Neural progenitor cell (in vitro differentiated cells): ENCODE data around the gene LRBA. TPM values are rescaled to one million over a fixed set of nuclear protein-coding genes. Genes with fewer than 3 reads are reported as not detected.

Experiments
- DNase-seq: peaks from one replicate; pipeline ENCODE4 v3.0.0-alpha.2; 2016; ENCODE audit warnings: low spot score
- H2AFZ ChIP-seq: fragments of 200-600 bp; sonication (generic); replicated peaks from 2 replicates; pipeline ENCODE4 v1.6.1; 2016; ENCODE audit warnings: antibody characterized with exemption
- H3F3A ChIP-seq: fragments of 200-600 bp; sonication (generic); 2 replicates; pipeline ENCODE4 v1.6.1; 2016; ENCODE audit warnings: antibody characterized with exemption, low read depth
- H3K27ac ChIP-seq: fragments of 200-600 bp; sonication (generic); 2 replicates; pipeline ENCODE4 v1.5.1; 2016; ENCODE audit warnings: mild to moderate bottlenecking
- H3K27me3 ChIP-seq: fragments of 200-600 bp; sonication (generic); 2 replicates; pipeline ENCODE4 v1.6.1; 2016; ENCODE audit warnings: mild to moderate bottlenecking, moderate library complexity
- H3K36me3 ChIP-seq: fragments of 200-600 bp; sonication (generic); 2 replicates; pipeline ENCODE4 v1.5.1; 2016
- H3K4me1 ChIP-seq: fragments of 200-600 bp; sonication (generic); 2 replicates; pipeline ENCODE4 v1.6.1; 2016; ENCODE audit warnings: mixed run types
- H3K4me2 ChIP-seq: fragments of 200-600 bp; sonication (generic); 2 replicates; pipeline ENCODE4 v1.6.1; 2016
- H3K4me3 ChIP-seq: fragments of 200-600 bp; sonication (generic); 2 replicates; pipeline ENCODE4 v1.5.1; 2016
- H3K79me2 ChIP-seq: fragments of 200-600 bp; sonication (generic); 2 replicates; pipeline ENCODE4 v1.6.1; 2016; ENCODE audit warnings: low read depth
- H3K9ac ChIP-seq: fragments of 200-600 bp; sonication (generic); 2 replicates; pipeline ENCODE4 v1.6.1; 2016
- H3K9me3 ChIP-seq: fragments of 200-600 bp; sonication (generic); 2 replicates; pipeline ENCODE4 v1.5.1; 2016; ENCODE audit warnings: low read depth
- H4K20me1 ChIP-seq: fragments of 200-600 bp; sonication (generic); 2 replicates; pipeline ENCODE4 v1.6.1; 2016; ENCODE audit warnings: low read depth
- H3K27ac Mint-ChIP-seq: 3 replicates; pipeline ENCODE4 v1.8.0; 2021; ENCODE audit warnings: mixed read lengths
- H3K27me3 Mint-ChIP-seq: 2 replicates; pipeline ENCODE4 v1.8.0; 2022; ENCODE audit warnings: low read depth, mild to moderate bottlenecking, inconsistent platforms, moderate library complexity, mixed read lengths; ENCODE audit not compliant: insufficient read depth
- H3K36me3 Mint-ChIP-seq: 3 replicates; pipeline ENCODE4 v1.8.0; 2021; ENCODE audit warnings: mixed read lengths
- H3K4me1 Mint-ChIP-seq: 3 replicates; pipeline ENCODE4 v1.8.0; 2021; ENCODE audit warnings: mixed read lengths
- H3K4me3 Mint-ChIP-seq: 3 replicates; pipeline ENCODE4 v1.8.0; 2021; ENCODE audit warnings: mild to moderate bottlenecking, moderate library complexity, mixed read lengths
- H3K9me3 Mint-ChIP-seq: 3 replicates; pipeline ENCODE4 v1.8.0; 2020; ENCODE audit warnings: mixed read lengths
- EZH2 ChIP-seq: fragments of 200-600 bp; sonication (generic); IDR thresholded peaks from 2 replicates; pipeline ENCODE4 v1.6.1; 2017; ENCODE audit warnings: antibody characterized with exemption, mild to moderate bottlenecking, moderate library complexity
- EZH2phosphoT487 ChIP-seq: fragments of 200-600 bp; sonication (generic); IDR thresholded peaks from 2 replicates; pipeline ENCODE4 v1.6.1; 2017; ENCODE audit warnings: antibody characterized with exemption
- total RNA-seq: library from RNA; depleted of rRNA; stranded (reverse); fragments of >200 nt; gene quantifications from 2 replicates; pipeline ENCODE4 v1.2.3, GENCODE V29; 2015; ENCODE audit warnings: low replicate concordance
- TF ChIP-seq, protein P1 (sequence below): fragments of 200-600 bp; sonication (generic); IDR thresholded peaks from 2 replicates; pipeline ENCODE4 v1.5.1; 2017; ENCODE audit warnings: antibody characterized with exemption, mild to moderate bottlenecking

Gene LRBA
- total RNA-seq, 1 donor from 2014 or later, result 111 TPM

DNA sequence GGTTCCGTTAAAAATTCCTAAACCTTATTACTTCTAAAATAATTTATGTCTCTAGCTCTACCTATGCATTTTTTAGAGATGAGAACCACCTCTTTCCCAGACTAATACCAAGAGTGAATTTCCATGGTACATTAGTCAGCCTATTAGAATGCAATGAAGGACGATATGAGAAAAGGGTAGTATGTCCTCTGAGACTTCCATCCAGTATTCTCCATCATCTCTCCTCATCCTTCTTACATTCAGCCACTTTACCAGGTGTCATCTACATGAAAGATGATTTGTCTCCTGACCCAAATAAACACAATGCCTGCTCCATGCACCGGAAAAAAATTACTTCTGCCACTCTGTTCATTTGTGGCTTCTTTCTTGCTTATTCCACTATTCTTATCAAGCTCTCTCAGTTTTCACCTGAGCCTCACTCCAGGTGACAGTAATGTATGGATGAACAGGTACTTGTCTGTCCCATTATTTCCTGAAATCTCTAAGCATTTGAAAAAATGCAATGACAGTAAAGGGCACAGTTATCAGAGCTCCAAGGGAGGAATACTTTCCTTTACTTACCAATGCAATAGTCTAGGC is 335.2 kb downstream of the LRBA start:
- Mint-ChIP-seq H3K27me3 (no peaks in the 10 kb centered on the region), H3K4me1 (peaks cover 24% of the 10 kb centered on the region), H3K9me3 (no peaks in the 10 kb centered on the region), H3K4me3 (no peak overlapping the region), H3K36me3 (no peaks in the 10 kb centered on the region), H3K27ac (no peak overlapping the region)
- Histone ChIP-seq H3F3A (peaks cover 5% of the 10 kb centered on the region), H3K27ac (no peak overlapping the region), H3K9ac (no peak overlapping the region), H3K4me3 (no peak overlapping the region), H4K20me1 (no peaks in the 10 kb centered on the region), H3K79me2 (no peaks in the 10 kb centered on the region), H3K4me1 (peaks cover 11% of the 10 kb centered on the region), H3K4me2 (no peak overlapping the region), H3K36me3 (no peaks in the 10 kb centered on the region), H2AFZ (no peak overlapping the region), H3K27me3 (no peaks in the 10 kb centered on the region), H3K9me3 (no peaks in the 10 kb centered on the region)
- TF ChIP-seq EZH2 (no peak), EZH2phosphoT487 (no peak)
- TF ChIP-seq, protein P1, sequence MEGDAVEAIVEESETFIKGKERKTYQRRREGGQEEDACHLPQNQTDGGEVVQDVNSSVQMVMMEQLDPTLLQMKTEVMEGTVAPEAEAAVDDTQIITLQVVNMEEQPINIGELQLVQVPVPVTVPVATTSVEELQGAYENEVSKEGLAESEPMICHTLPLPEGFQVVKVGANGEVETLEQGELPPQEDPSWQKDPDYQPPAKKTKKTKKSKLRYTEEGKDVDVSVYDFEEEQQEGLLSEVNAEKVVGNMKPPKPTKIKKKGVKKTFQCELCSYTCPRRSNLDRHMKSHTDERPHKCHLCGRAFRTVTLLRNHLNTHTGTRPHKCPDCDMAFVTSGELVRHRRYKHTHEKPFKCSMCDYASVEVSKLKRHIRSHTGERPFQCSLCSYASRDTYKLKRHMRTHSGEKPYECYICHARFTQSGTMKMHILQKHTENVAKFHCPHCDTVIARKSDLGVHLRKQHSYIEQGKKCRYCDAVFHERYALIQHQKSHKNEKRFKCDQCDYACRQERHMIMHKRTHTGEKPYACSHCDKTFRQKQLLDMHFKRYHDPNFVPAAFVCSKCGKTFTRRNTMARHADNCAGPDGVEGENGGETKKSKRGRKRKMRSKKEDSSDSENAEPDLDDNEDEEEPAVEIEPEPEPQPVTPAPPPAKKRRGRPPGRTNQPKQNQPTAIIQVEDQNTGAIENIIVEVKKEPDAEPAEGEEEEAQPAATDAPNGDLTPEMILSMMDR, result no peak
- DNase-seq, result no peak

DNA sequence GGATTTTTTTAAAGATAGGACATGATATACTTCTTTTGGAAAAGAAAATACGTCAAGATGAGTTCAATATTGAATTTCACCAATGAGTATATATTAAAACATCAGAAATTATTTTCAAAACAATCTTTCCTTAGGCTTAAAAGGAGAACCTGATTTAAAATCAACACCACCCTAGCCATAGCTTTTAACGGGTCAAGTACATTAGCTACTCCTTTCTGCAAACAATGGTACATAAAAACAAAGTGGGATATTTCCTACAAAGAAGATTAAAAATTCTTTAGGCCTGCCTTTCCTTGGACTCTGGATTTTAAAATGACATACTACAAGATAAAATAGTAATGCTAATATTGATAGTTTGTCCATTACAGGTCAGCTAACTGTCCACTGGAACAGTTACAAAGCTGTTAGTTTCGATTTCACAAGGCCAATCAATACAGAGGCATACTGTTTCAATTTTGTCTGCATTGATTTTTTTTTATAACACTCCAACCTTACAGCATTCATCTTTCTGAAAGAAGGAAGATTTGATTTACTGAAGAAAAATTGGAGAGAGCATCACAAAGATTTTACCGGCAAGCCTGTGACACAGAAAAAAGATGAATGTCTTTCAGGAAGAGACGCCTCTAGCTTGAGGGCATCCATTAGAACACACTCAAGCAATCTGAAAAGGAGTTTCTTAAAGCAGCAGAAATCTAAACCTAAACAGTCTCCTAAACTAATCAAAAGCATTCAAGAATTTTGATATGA is 335.9 kb downstream of the LRBA start:
- H3K4me3 ChIP-seq, result no peak overlapping the region
- no peaks in the 10 kb centered on the region for H4K20me1 ChIP-seq
- H3K9me3 ChIP-seq, result no peaks in the 10 kb centered on the region
- no peak for DNase-seq
- H3K27me3 ChIP-seq, result no peaks in the 10 kb centered on the region
- no peaks in the 10 kb centered on the region for H3K79me2 ChIP-seq
- H3K4me1 ChIP-seq, result peaks cover 8% of the 10 kb centered on the region
- no peaks in the 10 kb centered on the region for H3K36me3 ChIP-seq
- Mint-ChIP-seq H3K36me3 (no peaks in the 10 kb centered on the region), H3K4me3 (no peak overlapping the region), H3K4me1 (peaks cover 19% of the 10 kb centered on the region), H3K27ac (no peak overlapping the region), H3K27me3 (no peaks in the 10 kb centered on the region), H3K9me3 (no peaks in the 10 kb centered on the region)
- TF ChIP-seq EZH2phosphoT487 (no peak), EZH2 (no peak)
- TF ChIP-seq, protein P1, result no peak
- no peak overlapping the region for H2AFZ ChIP-seq
- peaks cover 2% of the 10 kb centered on the region for H3F3A ChIP-seq
- H3K4me2 ChIP-seq, result no peak overlapping the region
- no peak overlapping the region for H3K27ac ChIP-seq
- H3K9ac ChIP-seq, result no peak overlapping the region

DNA sequence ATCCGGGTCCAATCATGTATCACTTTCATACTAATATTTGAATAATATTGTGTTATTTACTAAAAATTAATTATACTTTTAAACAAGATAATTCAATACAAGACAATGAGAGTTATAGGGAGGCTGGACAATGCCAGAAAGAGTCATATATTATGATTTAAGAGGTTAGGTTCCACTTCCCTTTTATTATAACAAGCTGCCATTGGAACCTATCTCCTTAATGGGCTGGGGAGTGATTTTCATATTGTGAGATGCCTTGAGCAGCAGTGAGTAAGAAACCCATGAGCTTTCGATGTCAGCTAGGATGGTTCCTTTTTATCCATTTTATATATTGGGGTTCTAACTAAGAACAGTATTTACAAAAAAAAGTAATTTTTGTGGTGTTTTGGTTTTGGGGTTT is 341.3 kb downstream of the LRBA start:
- no peaks in the 10 kb centered on the region for H3K4me1 ChIP-seq
- no peak overlapping the region for H3K27ac ChIP-seq
- no peaks in the 10 kb centered on the region for H3K9me3 ChIP-seq
- H3K4me2 ChIP-seq, result no peak overlapping the region
- TF ChIP-seq EZH2, result no peak
- TF ChIP-seq, protein P1, result no peak
- no peak for TF ChIP-seq EZH2phosphoT487
- H3K4me3 ChIP-seq, result no peak overlapping the region
- H3K9ac ChIP-seq, result no peak overlapping the region
- H3K79me2 ChIP-seq, result no peaks in the 10 kb centered on the region
- H3K36me3 ChIP-seq, result no peaks in the 10 kb centered on the region
- H3K27me3 Mint-ChIP-seq, result no peaks in the 10 kb centered on the region
- H3F3A ChIP-seq, result no peaks in the 10 kb centered on the region
- H3K9me3 Mint-ChIP-seq, result no peaks in the 10 kb centered on the region
- H4K20me1 ChIP-seq, result no peaks in the 10 kb centered on the region
- H2AFZ ChIP-seq, result no peak overlapping the region
- H3K36me3 Mint-ChIP-seq, result no peaks in the 10 kb centered on the region
- no peaks in the 10 kb centered on the region for H3K4me1 Mint-ChIP-seq
- DNase-seq, result no peak
- no peak overlapping the region for H3K4me3 Mint-ChIP-seq
- H3K27ac Mint-ChIP-seq, result no peak overlapping the region
- no peaks in the 10 kb centered on the region for H3K27me3 ChIP-seq
